ENCODE measurements around the gene BICD2. TPM values are rescaled to one million over a fixed set of nuclear protein-coding genes. Genes with fewer than 3 reads are reported as not detected.

BICD2 gene
- total RNA-seq, 2 donors from 2014 or later = 22.2 to 48.3 TPM

GRCh38 chr9:92781899-92782298, 17.3 kb upstream of the BICD2 start:
- Histone ChIP-seq H3K4me3 (no peak overlapping the region), H3K27ac (no peak overlapping the region)

GRCh38 chr9:92780206-92780605, 15.6 kb upstream of the BICD2 start:
- H3K36me3 ChIP-seq = no peaks in the 10 kb centered on the region
- TF ChIP-seq POLR2AphosphoS5 (IDR thresholded peaks at IDR 0.05) (no peak), POLR2A (IDR thresholded peaks at IDR 0.05) (no peak), CTCF (IDR thresholded peaks at IDR 0.05) (no peak)
- no peaks in the 10 kb centered on the region for H3K4me1 ChIP-seq (replicated peaks)
- no peaks in the 10 kb centered on the region for H3K9me3 ChIP-seq
- H3K27me3 ChIP-seq (replicated peaks; ENCODE audit: insufficient read depth) = no peaks in the 10 kb centered on the region
- intact Hi-C loops (cut with DNase I) = no loop called here
- no peak for DNase-seq (ENCODE audit: low spot score)
- no peak overlapping the region for H3K27ac ChIP-seq
- H3K4me3 ChIP-seq = no peak overlapping the region

More at GRCh38 chr9:92781899-92782298, 17.3 kb upstream of the BICD2 start:
- no peaks in the 10 kb centered on the region for H3K36me3 ChIP-seq
- TF ChIP-seq POLR2AphosphoS5 (IDR thresholded peaks at IDR 0.05) (no peak), POLR2A (IDR thresholded peaks at IDR 0.05) (no peak), CTCF (IDR thresholded peaks at IDR 0.05) (no peak)
- intact Hi-C loops (cut with DNase I) = no loop called here
- no peaks in the 10 kb centered on the region for H3K27me3 ChIP-seq (replicated peaks; ENCODE audit: insufficient read depth)
- WGBS = 64% methylated on average over 2 of the region's 2 CpGs
- H3K4me1 ChIP-seq (replicated peaks) = no peaks in the 10 kb centered on the region
- no peaks in the 10 kb centered on the region for H3K9me3 ChIP-seq
- DNase-seq (ENCODE audit: low spot score) = no peak

GRCh38 chr9:92775466-92775865, 10.8 kb upstream of the BICD2 start:
- intact Hi-C loops (cut with DNase I) = no loop called here
- Histone ChIP-seq H3K27ac (no peak overlapping the region), H3K4me3 (no peak overlapping the region), H3K27me3 (replicated peaks; ENCODE audit: insufficient read depth) (no peaks in the 10 kb centered on the region), H3K4me1 (replicated peaks) (no peaks in the 10 kb centered on the region), H3K36me3 (no peaks in the 10 kb centered on the region), H3K9me3 (no peaks in the 10 kb centered on the region)
- 82% methylated on average over 5 of the region's 5 CpGs for WGBS
- TF ChIP-seq CTCF (IDR thresholded peaks at IDR 0.05) (no peak), POLR2A (IDR thresholded peaks at IDR 0.05) (no peak), POLR2AphosphoS5 (IDR thresholded peaks at IDR 0.05) (no peak)
- no peak for DNase-seq (ENCODE audit: low spot score)

- Histone ChIP-seq H3K27ac (no peak overlapping the region), H3K36me3 (no peaks in the 10 kb centered on the region), H3K9me3 (no peaks in the 10 kb centered on the region), H3K4me1 (replicated peaks) (no peaks in the 10 kb centered on the region), H3K4me3 (no peak overlapping the region), H3K27me3 (replicated peaks; ENCODE audit: insufficient read depth) (no peaks in the 10 kb centered on the region)
- 88% methylated on average over 1 of the region's 1 CpG for WGBS
- TF ChIP-seq POLR2A (IDR thresholded peaks at IDR 0.05) = no peak
- TF ChIP-seq POLR2AphosphoS5 (IDR thresholded peaks at IDR 0.05) = no peak
- TF ChIP-seq CTCF (IDR thresholded peaks at IDR 0.05) = no peak
- no peak for DNase-seq (ENCODE audit: low spot score)
- intact Hi-C loops (cut with DNase I) = no loop called here
These were observed 9.6 kb upstream of the BICD2 start for GRCh38 chr9:92774274-92774673.

- H3K9me3 ChIP-seq = no peaks in the 10 kb centered on the region
- no peaks in the 10 kb centered on the region for H3K27me3 ChIP-seq (replicated peaks; ENCODE audit: insufficient read depth)
- no peak for TF ChIP-seq POLR2AphosphoS5 (IDR thresholded peaks at IDR 0.05)
- TF ChIP-seq POLR2A (IDR thresholded peaks at IDR 0.05) = no peak
- TF ChIP-seq CTCF (IDR thresholded peaks at IDR 0.05) = no peak
- intact Hi-C loops (cut with DNase I) = no loop called here
- no peak for DNase-seq (ENCODE audit: low spot score)
- no peaks in the 10 kb centered on the region for H3K36me3 ChIP-seq
- 90% methylated on average over 3 of the region's 3 CpGs for WGBS
- no peaks in the 10 kb centered on the region for H3K4me1 ChIP-seq (replicated peaks)
- no peak overlapping the region for H3K27ac ChIP-seq
- no peak overlapping the region for H3K4me3 ChIP-seq
These were observed 9.2 kb upstream of the BICD2 start for GRCh38 chr9:92773810-92774209.

All from prostate gland (tissue), 2 donors.